ENCODE measurements around the gene UPK3A. TPM values are rescaled to one million over a fixed set of nuclear protein-coding genes. Genes with fewer than 3 reads are reported as not detected.
A peak's percentile ranks its signal among the peaks of the same experiment; 100 is the strongest.

UPK3A gene
- total RNA-seq, 1 donor from 2014 or later = not detected

- Mint-ChIP-seq H3K9me3 (ENCODE audit: low read depth) (no peaks in the 10 kb centered on the region), H3K27ac (ENCODE audit: unreplicated experiment) (peak overlapping the region; percentile 98)
Observed at GRCh38 chr22:45318558-45319323, 34.0 kb downstream of the UPK3A start.

GRCh38 chr22:45319324-45319685 lies 34.6 kb downstream of the UPK3A start:
- Mint-ChIP-seq H3K36me3 (ENCODE audit: low read depth) (peaks cover 11% of the 10 kb centered on the region), H3K4me3 (ENCODE audit: unreplicated experiment) (peak overlapping the region; percentile 7), H3K9me3 (ENCODE audit: low read depth) (no peaks in the 10 kb centered on the region), H3K27ac (ENCODE audit: unreplicated experiment) (peak overlapping the region; percentile 98), H3K27me3 (ENCODE audit: low read depth) (no peaks in the 10 kb centered on the region), H3K4me1 (ENCODE audit: low read depth) (peaks cover 38% of the 10 kb centered on the region)
- no peak for DNase-seq (ENCODE audit: low spot score)
- no peak for TF ChIP-seq CTCF (IDR thresholded peaks at IDR 0.05)

More at GRCh38 chr22:45318558-45319323, 34.0 kb downstream of the UPK3A start:
- no peak for TF ChIP-seq CTCF (IDR thresholded peaks at IDR 0.05)
- Mint-ChIP-seq H3K36me3 (ENCODE audit: low read depth) (peaks cover 5% of the 10 kb centered on the region), H3K4me3 (ENCODE audit: unreplicated experiment) (peak overlapping the region; percentile 59), H3K27me3 (ENCODE audit: low read depth) (no peaks in the 10 kb centered on the region), H3K4me1 (ENCODE audit: low read depth) (peaks cover 38% of the 10 kb centered on the region)
- no peak for DNase-seq (ENCODE audit: low spot score)

GRCh38 chr22:45320357-45320976 lies 35.7 kb downstream of the UPK3A start:
- no peaks in the 10 kb centered on the region for H3K9me3 Mint-ChIP-seq (ENCODE audit: low read depth)
- no peak for TF ChIP-seq CTCF (IDR thresholded peaks at IDR 0.05)
- no peak overlapping the region for H3K4me3 Mint-ChIP-seq (ENCODE audit: unreplicated experiment)
- H3K27me3 Mint-ChIP-seq (ENCODE audit: low read depth) = no peaks in the 10 kb centered on the region
- peaks cover 38% of the 10 kb centered on the region for H3K4me1 Mint-ChIP-seq (ENCODE audit: low read depth)
- H3K27ac Mint-ChIP-seq (ENCODE audit: unreplicated experiment) = peak overlapping the region; percentile 74
- DNase-seq (ENCODE audit: low spot score) = no peak
- H3K36me3 Mint-ChIP-seq (ENCODE audit: low read depth) = peaks cover 15% of the 10 kb centered on the region

- H3K27me3 Mint-ChIP-seq (ENCODE audit: low read depth) = no peaks in the 10 kb centered on the region
- no peak overlapping the region for H3K27ac Mint-ChIP-seq (ENCODE audit: unreplicated experiment)
- H3K4me3 Mint-ChIP-seq (ENCODE audit: unreplicated experiment) = no peak overlapping the region
- H3K9me3 Mint-ChIP-seq (ENCODE audit: low read depth) = no peaks in the 10 kb centered on the region
- TF ChIP-seq CTCF (IDR thresholded peaks at IDR 0.05) = no peak
- no peak for DNase-seq (ENCODE audit: low spot score)
- peaks cover 36% of the 10 kb centered on the region for H3K4me1 Mint-ChIP-seq (ENCODE audit: low read depth)
- H3K36me3 Mint-ChIP-seq (ENCODE audit: low read depth) = peaks cover 18% of the 10 kb centered on the region
Observed at GRCh38 chr22:45321827-45322226, 37.1 kb downstream of the UPK3A start.

GRCh38 chr22:45322873-45323525 lies 38.2 kb downstream of the UPK3A start:
- H3K27me3 Mint-ChIP-seq (ENCODE audit: low read depth) = no peaks in the 10 kb centered on the region
- peaks cover 24% of the 10 kb centered on the region for H3K4me1 Mint-ChIP-seq (ENCODE audit: low read depth)
- no peak overlapping the region for H3K27ac Mint-ChIP-seq (ENCODE audit: unreplicated experiment)
- no peaks in the 10 kb centered on the region for H3K9me3 Mint-ChIP-seq (ENCODE audit: low read depth)
- H3K36me3 Mint-ChIP-seq (ENCODE audit: low read depth) = peaks cover 22% of the 10 kb centered on the region
- DNase-seq (ENCODE audit: low spot score) = no peak
- no peak overlapping the region for H3K4me3 Mint-ChIP-seq (ENCODE audit: unreplicated experiment)
- no peak for TF ChIP-seq CTCF (IDR thresholded peaks at IDR 0.05)
